PC-3 (cell line): Measurements from ENCODE around the gene ACOXL. TPM values are rescaled to one million over a fixed set of nuclear protein-coding genes. Genes with fewer than 3 reads are reported as not detected.

Experiments
- ATAC-seq: fragments of 200-7000 bp; cut with Tn5 transposase; 2 replicates; pipeline ENCODE4 v1.9.1; 2020; ENCODE audit warnings: mild to moderate bottlenecking, moderate library complexity
- BruUV-seq: library from RNA; stranded (reverse); fragments of 400-500 nt; replicated peaks from 2 replicates; lab custom pipeline; 2021; lab: Mats Ljungman, UMichigan
- CTCF ChIA-PET: fragments of 300-600 bp; sonication (Branson Sonifier 250); formaldehyde crosslinking; loops from one replicate; lab custom pipeline; 2022; ENCODE audit warnings: antibody characterized with exemption; lab: Charles Lee
- POLR2A ChIA-PET: fragments of 300-600 bp; sonication (Branson Sonifier 250); formaldehyde crosslinking; loops from one replicate; lab custom pipeline; 2022; ENCODE audit warnings: antibody characterized with exemption; ENCODE audit not compliant: unreplicated experiment; lab: Charles Lee
- DNase-seq: peaks from one replicate; pipeline ENCODE4 v3.0.0-alpha.2; 2015
- H2AFZ ChIP-seq: fragments of 300-600 bp; sonication (generic); 2 replicates; pipeline ENCODE4 v1.6.0; 2016; ENCODE audit warnings: antibody characterized with exemption, low read length
- H3F3A ChIP-seq: fragments of 300-600 bp; sonication (generic); one replicate; pipeline ENCODE4 v1.6.0; 2017; ENCODE audit warnings: antibody characterized with exemption, low read length, control low read depth, mild to moderate bottlenecking; ENCODE audit not compliant: unreplicated experiment
- H3K27ac ChIP-seq: fragments of 300-600 bp; sonication (generic); 2 replicates; pipeline ENCODE4 v1.5.1; 2016; ENCODE audit warnings: mild to moderate bottlenecking, low read length
- H3K27me3 ChIP-seq: fragments of 300-600 bp; sonication (generic); 2 replicates; pipeline ENCODE4 v1.6.1; 2016; ENCODE audit warnings: low read length, mixed read lengths
- H3K36me3 ChIP-seq: fragments of 300-600 bp; sonication (generic); 2 replicates; pipeline ENCODE4 v1.6.1; 2016; ENCODE audit warnings: low read depth, mixed run types, low read length, mixed read lengths
- H3K4me1 ChIP-seq: fragments of 300-600 bp; sonication (generic); 2 replicates; pipeline ENCODE4 v1.5.1; 2016; ENCODE audit warnings: low read length; ENCODE audit not compliant: insufficient read depth
- H3K4me2 ChIP-seq: fragments of 300-600 bp; sonication (generic); 2 replicates; pipeline ENCODE4 v1.6.0; 2016; ENCODE audit warnings: low read length
- H3K4me3 ChIP-seq: fragments of 300-600 bp; sonication (generic); 2 replicates; pipeline ENCODE4 v1.5.1; 2016; ENCODE audit warnings: mild to moderate bottlenecking, low read length, mixed read lengths
- H3K79me2 ChIP-seq: fragments of 300-600 bp; sonication (generic); 2 replicates; pipeline ENCODE4 v1.6.1; 2017; ENCODE audit warnings: low read length, mixed read lengths
- H3K9ac ChIP-seq: fragments of 300-600 bp; sonication (generic); 2 replicates; pipeline ENCODE4 v1.6.0; 2016; ENCODE audit warnings: mild to moderate bottlenecking, low read length
- H3K9me2 ChIP-seq: fragments of 300-600 bp; sonication (generic); replicated peaks from 2 replicates; pipeline ENCODE4 v1.6.1; 2016; ENCODE audit warnings: mixed run types, low read length, mixed read lengths
- H3K9me3 ChIP-seq: fragments of 300-600 bp; sonication (generic); 2 replicates; pipeline ENCODE4 v1.6.1; 2016; ENCODE audit warnings: low read length, mixed read lengths
- H4K20me1 ChIP-seq: fragments of 300-600 bp; sonication (generic); 2 replicates; pipeline ENCODE4 v1.6.1; 2016; ENCODE audit warnings: low read length, mixed read lengths
- EZH2 ChIP-seq: fragments of 300-600 bp; sonication (generic); IDR thresholded peaks from one replicate; pipeline ENCODE4 v1.6.1; 2017; ENCODE audit warnings: antibody characterized with exemption, mild to moderate bottlenecking, low read length; ENCODE audit not compliant: unreplicated experiment
- EZH2phosphoT487 ChIP-seq: fragments of 300-600 bp; sonication (generic); IDR thresholded peaks from 2 replicates; pipeline ENCODE4 v1.6.1; 2018; ENCODE audit warnings: mild to moderate bottlenecking, antibody characterized with exemption, low read length, borderline replicate concordance
- intact Hi-C: fragments of 100-400 bp; cut with micrococcal nuclease; formaldehyde crosslinking; loops from 2 replicates; pipeline ENCODE4 v1.9.0; 2023
- total RNA-seq: library from RNA; depleted of rRNA; stranded (reverse); fragments of >200 nt; gene quantifications from 2 replicates; pipeline ENCODE4 v1.2.3, GENCODE V29; 2014
- TF ChIP-seq, protein P1 (sequence below): fragments of 300-600 bp; sonication (generic); conservative IDR thresholded peaks from 2 replicates; pipeline ENCODE4 v1.5.1; 2017; ENCODE audit warnings: antibody characterized with exemption, low read depth, mild to moderate bottlenecking, low read length

The ACOXL gene
- total RNA-seq, 1 experiment from 2014 or later = 16.3 TPM

DNA sequence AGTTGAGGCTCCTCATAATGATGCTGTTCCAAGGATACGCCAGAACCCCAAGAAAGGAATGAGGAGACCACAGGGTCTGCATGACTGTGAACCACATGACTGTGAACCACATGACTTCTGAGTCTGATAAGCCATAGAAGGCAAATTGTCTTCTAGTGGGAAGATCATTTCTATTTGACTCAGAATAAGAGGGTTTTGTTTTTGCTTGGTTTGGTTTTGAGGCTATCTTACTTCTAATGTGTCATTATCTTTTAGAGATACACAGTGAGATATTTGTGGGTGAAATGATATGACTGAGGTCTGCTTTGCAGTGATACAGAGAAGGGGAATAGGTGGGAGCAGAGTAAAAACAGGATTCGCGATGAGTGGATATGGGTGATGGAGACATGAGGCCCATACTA is 359.4 kb downstream of the ACOXL start:
- DNase-seq = no peak
- no peak overlapping the region for H3K4me2 ChIP-seq
- H2AFZ ChIP-seq = no peak overlapping the region
- no peak for ATAC-seq
- intact Hi-C loops = no loop called here
- no peaks in the 10 kb centered on the region for H3K27me3 ChIP-seq
- H3K9ac ChIP-seq = no peak overlapping the region
- no peaks in the 10 kb centered on the region for H3K79me2 ChIP-seq
- H3K27ac ChIP-seq = no peak overlapping the region
- H3K36me3 ChIP-seq = no peaks in the 10 kb centered on the region
- H4K20me1 ChIP-seq = no peaks in the 10 kb centered on the region
- TF ChIP-seq, protein P1, sequence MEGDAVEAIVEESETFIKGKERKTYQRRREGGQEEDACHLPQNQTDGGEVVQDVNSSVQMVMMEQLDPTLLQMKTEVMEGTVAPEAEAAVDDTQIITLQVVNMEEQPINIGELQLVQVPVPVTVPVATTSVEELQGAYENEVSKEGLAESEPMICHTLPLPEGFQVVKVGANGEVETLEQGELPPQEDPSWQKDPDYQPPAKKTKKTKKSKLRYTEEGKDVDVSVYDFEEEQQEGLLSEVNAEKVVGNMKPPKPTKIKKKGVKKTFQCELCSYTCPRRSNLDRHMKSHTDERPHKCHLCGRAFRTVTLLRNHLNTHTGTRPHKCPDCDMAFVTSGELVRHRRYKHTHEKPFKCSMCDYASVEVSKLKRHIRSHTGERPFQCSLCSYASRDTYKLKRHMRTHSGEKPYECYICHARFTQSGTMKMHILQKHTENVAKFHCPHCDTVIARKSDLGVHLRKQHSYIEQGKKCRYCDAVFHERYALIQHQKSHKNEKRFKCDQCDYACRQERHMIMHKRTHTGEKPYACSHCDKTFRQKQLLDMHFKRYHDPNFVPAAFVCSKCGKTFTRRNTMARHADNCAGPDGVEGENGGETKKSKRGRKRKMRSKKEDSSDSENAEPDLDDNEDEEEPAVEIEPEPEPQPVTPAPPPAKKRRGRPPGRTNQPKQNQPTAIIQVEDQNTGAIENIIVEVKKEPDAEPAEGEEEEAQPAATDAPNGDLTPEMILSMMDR = no peak
- TF ChIP-seq EZH2phosphoT487 (no peak), EZH2 (no peak)
- no peak overlapping the region for H3K4me3 ChIP-seq
- BruUV-seq = no TSS peak
- H3F3A ChIP-seq = no peaks in the 10 kb centered on the region
- H3K4me1 ChIP-seq = no peaks in the 10 kb centered on the region; the same call in 1 of the 2 replicates
- H3K9me2 ChIP-seq = no peaks in the 10 kb centered on the region
- CTCF ChIA-PET = no interaction called here
- no peaks in the 10 kb centered on the region for H3K9me3 ChIP-seq
- POLR2A ChIA-PET = no interaction called here

DNA sequence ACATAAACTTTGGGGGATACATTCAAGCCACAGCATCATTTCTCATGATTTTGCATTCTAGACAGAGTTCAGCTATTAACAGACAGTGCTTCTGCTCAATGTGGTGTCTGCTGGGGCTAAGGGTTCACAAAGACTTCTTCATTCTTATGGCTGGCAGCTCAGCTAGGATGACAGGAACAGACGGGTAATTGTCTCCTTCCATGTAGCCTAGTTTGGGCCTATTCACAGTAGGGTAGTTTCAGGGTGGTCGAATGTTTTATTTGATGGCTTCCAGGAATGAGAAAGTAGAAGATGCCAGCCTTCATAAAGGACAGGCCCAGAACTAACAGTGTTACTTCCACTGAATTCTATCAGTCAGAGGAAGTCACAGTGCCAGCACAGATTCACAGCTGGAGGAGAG is 362.3 kb downstream of the ACOXL start:
- no peaks in the 10 kb centered on the region for H3K27me3 ChIP-seq
- intact Hi-C loops = no loop called here
- H3K27ac ChIP-seq = no peak overlapping the region
- ATAC-seq (no peak), DNase-seq (no peak)
- no peaks in the 10 kb centered on the region for H3K79me2 ChIP-seq
- no peak overlapping the region for H3K4me3 ChIP-seq
- TF ChIP-seq, protein P1 = no peak
- TF ChIP-seq EZH2phosphoT487 (no peak), EZH2 (no peak)
- H3K9me3 ChIP-seq = no peaks in the 10 kb centered on the region
- H3K9ac ChIP-seq = no peak overlapping the region
- H3K9me2 ChIP-seq = no peaks in the 10 kb centered on the region
- ChIA-PET POLR2A (no interaction called here), CTCF (interaction anchor here (0.8 kb wide), 1 partner anchor 57 kb away, joined by 10 read pairs; no protein-coding TSS in a partner anchor)
- no peaks in the 10 kb centered on the region for H4K20me1 ChIP-seq
- no TSS peak for BruUV-seq
- no peak overlapping the region for H3K4me2 ChIP-seq
- no peaks in the 10 kb centered on the region for H3F3A ChIP-seq
- no peaks in the 10 kb centered on the region; the same call in 1 of the 2 replicates for H3K4me1 ChIP-seq
- no peaks in the 10 kb centered on the region for H3K36me3 ChIP-seq
- H2AFZ ChIP-seq = no peak overlapping the region

DNA sequence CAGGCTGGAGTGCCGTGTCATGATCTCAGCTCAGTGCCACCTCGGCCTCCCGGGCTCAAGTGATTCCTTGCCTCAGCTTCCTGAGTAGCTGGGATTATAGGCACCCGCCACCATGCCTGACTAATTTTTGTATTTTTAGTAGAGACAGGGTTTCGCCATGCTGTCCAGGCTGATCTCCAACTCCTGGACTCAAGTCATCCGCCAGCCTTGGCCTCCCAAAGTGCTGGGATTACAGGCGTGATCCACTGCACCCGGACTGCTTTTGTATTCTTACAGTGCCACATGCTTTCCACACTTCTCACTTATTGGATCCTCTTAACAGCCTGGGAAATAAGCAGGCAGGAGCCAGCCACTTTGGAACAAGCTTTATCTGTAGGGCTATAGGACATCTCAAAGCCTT is 363.1 kb downstream of the ACOXL start:
- ATAC-seq (no peak), DNase-seq (no peak)
- TF ChIP-seq, protein P1 = no peak
- TF ChIP-seq EZH2phosphoT487 = no peak
- no peak for TF ChIP-seq EZH2
- Histone ChIP-seq H3K27me3 (no peaks in the 10 kb centered on the region), H3K9me3 (no peaks in the 10 kb centered on the region), H3F3A (no peaks in the 10 kb centered on the region), H2AFZ (no peak overlapping the region), H3K4me2 (no peak overlapping the region), H4K20me1 (no peaks in the 10 kb centered on the region), H3K9me2 (no peaks in the 10 kb centered on the region), H3K79me2 (no peaks in the 10 kb centered on the region), H3K27ac (no peak overlapping the region), H3K9ac (no peak overlapping the region), H3K4me1 (peaks cover 5% of the 10 kb centered on the region), H3K4me3 (no peak overlapping the region), H3K36me3 (no peaks in the 10 kb centered on the region)
- BruUV-seq = no TSS peak
- CTCF ChIA-PET = no interaction called here
- intact Hi-C loops = no loop called here
- POLR2A ChIA-PET = no interaction called here
